ENCODE data around the gene RNF7.

DNA sequence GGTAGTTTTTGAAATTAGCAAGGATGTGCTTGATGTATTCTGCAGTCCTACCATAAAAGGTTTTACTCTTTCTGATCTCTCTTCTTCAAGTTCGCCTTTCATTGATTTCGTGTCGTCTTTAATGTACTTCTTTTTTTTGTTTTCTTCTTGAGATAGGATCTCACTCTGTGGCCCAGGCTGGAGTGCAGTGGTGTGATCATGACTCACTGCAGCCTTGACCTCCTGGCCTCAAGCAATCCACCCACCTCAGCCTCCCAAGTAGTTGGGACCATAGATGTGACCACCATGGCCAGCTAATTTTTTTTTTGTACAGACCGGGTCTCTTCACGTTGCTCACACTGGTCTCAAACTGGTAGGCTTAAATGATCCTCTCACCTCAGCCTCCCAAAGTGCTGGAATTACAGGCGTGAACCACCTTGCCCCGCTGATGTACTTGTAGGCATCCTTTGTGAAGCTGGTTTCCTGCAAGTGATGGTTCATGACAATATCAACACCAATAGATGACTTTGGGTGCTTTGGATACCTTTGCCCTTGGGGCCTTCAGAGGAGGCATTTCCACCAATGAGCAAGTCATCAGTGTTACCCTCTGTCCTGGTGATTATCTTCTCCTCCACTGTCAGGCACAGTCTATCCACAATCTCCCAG, 28.9 kb upstream of the RNF7 start:
- TF ChIP-seq, protein P1, sequence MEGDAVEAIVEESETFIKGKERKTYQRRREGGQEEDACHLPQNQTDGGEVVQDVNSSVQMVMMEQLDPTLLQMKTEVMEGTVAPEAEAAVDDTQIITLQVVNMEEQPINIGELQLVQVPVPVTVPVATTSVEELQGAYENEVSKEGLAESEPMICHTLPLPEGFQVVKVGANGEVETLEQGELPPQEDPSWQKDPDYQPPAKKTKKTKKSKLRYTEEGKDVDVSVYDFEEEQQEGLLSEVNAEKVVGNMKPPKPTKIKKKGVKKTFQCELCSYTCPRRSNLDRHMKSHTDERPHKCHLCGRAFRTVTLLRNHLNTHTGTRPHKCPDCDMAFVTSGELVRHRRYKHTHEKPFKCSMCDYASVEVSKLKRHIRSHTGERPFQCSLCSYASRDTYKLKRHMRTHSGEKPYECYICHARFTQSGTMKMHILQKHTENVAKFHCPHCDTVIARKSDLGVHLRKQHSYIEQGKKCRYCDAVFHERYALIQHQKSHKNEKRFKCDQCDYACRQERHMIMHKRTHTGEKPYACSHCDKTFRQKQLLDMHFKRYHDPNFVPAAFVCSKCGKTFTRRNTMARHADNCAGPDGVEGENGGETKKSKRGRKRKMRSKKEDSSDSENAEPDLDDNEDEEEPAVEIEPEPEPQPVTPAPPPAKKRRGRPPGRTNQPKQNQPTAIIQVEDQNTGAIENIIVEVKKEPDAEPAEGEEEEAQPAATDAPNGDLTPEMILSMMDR (IDR thresholded peaks at IDR 0.05) = no peak
- no peak for TF ChIP-seq POLR2A (IDR thresholded peaks at IDR 0.05)
